ENCODE results near the gene CCDC85C.

The CCDC85C gene

DNA sequence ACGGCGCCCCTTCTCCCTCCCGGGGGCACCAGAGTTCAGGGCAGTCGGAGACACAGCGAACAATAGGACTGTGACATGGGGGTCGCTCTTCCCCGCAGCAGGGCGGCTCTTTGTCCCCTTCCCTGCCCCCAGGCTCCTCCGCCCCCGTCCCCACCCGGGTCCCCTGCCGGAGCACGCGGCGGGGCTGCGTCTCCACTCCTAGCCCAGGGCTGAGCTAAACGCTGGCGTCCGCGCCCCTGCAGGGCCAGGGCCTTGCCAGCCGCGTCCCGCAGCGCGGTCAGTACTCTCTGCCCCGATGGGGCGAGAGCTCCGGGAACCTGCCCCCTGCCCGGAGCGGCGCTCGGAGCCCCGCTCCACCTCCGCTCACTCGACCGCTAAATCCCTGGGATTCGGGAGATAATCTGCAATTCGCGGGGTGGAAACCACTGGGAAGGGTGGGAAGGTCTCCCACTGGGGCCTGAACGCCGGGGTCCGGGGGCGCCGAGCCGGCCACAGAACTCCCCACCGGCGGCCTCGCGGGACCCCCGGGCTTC is 825 bp upstream of the CCDC85C start:
- DNase-seq, result peak in 1 of 6 experiments; percentile 48

DNA sequence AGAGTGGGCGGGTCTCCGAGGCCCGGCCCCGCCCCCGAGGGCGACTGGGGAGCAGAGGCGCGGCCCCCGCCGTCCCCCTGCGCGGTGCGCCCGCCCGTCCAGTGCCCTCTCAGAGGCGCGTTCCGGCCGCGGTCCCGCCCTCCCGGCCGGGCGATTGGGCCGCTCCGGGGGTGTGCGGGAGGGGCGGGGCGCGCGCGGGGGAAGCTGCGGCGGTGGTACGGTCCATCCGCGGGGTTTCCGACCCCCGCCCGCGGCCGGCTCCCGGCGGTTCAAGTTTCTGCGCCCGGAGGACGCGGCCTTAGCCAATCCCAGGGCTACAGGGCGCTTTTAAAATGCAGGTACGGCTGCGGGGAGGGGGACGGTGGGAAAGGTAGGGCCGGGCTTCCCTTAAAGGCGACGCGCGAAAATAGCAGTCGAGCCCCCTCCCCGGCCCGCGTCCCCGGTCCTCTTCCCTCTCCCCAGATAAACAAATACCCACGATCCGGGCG is 315 bp upstream of the CCDC85C start:
- peak; percentile 90 to 98 (median 94) for DNase-seq

DNA sequence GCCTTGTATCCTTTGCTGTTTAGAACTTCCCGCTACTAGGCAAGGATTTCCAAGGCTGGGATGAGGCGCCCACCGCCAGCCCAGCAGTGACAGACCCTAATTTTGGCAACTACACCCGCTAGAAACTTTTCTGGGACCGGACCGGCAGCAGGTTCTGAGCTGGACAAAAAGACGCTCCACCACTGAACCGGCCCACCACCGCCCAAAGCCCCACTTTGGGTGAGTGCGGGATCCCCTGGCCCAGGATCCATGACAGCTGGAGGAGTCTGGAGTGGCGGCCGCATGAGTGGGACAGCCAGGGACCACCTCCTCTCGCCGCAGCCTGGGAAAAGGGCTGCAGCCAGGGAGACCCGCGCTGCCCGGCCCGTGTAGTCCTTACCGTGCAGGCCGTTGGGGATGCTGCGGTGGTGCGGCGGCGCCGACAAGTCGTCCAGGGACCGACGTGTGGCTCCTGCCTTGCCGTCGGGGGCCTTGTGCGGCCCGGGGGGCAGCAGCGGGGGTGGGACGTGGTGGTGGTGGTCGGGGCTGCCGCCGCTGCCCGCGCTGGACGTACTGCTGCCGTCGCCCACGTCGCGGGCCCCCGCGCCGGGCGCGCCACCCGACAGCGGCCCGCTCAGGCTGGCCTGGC is 1.1 kb downstream of the CCDC85C start:
- DNase-seq, result peak in 1 of 6 experiments; percentile 6

DNA sequence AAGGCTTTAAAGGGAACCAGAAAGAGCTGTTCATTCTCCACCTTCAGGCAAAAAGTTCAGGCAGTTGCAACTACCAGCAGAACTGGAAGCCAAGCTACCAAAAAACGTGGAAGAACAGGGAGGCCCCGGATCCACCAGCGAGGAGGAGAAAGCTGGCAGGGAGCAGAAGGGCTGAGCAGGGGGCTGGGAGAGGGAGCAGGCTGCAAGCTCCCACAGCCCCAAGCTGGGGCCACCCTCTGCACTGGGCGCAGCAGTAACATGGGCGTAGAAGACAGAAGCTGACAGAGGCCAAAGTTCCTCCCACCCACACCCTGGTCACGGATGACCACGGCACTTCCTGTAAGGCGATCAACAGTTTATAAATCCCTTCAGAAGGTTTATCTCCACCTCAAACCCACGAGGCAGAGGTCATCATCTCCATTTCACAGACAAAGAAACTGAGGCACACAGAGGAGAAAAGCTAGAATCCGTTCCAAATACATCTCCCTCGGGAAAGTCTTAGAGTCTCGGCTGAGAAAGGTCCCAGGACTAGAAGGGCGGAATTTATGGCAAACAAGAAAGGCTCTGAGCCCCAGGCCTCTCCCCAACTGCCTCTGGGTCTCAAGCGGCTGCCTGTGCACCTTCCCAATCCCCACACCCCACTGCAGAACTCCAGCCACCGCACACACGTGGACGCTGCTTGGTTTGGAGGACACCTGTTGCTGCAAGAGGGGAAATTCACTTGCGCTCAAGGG is 1.8 kb downstream of the CCDC85C start:
- peak in 1 of 6 experiments; percentile 12 for DNase-seq

DNA sequence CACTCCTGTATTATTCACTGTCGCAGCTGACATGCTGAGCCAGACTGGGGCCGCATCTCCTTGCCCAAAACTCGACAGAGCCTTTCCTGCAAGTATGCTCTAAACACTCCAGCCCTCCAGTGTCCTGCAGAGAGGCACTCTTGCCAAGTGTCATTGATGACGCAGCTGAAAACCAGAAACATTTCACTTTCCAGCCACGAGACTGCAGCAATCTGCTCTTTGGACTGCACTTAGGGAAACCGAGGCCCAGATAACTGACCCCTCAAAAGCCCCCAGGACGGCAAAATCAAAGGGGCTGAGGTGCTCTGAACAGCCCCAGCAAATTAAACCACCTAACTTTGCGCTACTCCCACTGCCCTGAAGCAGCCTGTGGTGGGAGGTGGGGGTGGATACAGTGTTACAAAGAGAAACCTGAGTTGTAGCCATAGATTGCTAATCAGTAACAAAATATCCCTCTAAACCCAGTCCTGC is 2.6 kb downstream of the CCDC85C start:
- DNase-seq, result no peak

DNA sequence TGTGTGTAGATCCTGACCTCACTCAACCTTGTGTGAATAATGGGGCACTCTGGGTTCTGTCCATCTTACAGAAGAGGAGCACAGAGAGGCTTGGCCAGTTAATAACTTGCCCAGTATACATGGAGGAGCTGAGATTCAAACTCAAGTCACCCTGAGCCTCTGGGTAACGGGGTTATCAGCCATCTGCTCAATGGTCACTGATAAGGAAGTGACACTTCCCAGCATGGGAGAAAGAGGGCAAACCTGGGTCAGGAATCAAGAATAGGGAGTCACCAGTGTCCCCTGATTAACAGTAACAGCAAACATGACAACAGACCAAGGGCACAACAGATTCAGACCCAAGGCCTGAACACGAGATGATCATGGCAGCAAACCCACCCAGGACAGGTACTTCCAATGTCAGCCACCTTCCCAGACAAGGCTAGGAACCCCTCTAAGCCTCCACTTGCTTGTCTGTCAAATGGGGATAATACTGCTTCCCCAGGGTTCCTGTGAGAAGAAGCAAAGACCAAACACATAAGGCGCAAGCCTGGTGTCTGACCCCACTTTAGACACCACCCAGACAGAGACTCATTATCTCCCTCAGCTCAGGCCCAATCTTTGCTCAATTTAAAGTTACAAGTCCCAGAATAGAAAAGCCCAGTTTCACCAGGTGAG is 3.6 kb downstream of the CCDC85C start:
- DNase-seq, result no peak

DNA sequence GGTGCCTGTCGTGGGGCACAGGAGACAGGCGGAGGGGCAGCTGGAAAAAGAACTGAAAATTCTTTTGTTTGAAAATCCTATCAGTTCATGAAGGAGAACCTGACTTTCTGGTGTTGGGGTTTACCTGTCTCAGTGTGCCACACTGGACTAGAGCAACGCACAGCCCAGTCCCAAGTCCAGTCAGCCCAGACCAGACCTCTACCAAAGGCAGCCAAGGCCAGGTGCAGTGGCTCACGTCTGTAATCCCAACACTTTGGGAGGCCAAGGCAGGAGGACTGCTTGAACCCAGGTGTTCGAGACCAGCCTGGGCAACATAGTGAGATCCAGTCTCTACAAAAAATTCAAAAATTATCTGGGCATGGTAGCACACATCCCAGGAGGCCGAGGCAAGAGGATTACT is 4.6 kb downstream of the CCDC85C start:
- DNase-seq, result no peak

DNA sequence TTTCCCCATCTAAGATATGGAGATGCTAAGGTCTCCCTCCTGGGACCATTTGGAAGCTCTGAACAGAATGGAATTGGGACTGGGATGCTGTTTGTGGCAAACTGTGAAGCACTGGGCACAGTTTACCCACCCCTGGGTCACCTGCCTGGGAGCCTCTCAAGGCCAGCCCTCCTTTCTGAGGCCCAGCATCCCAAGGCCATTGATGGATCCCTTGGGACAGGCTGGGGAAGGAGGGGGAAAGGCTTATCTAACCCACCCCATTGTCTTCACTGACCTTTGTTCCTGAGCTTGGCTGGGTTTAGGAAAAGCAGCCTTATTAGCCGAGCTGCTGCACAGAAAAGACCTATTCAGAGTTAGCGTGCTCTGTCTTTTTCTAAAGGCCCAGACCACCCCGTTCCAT is 5.2 kb downstream of the CCDC85C start:
- no peak for DNase-seq

DNA sequence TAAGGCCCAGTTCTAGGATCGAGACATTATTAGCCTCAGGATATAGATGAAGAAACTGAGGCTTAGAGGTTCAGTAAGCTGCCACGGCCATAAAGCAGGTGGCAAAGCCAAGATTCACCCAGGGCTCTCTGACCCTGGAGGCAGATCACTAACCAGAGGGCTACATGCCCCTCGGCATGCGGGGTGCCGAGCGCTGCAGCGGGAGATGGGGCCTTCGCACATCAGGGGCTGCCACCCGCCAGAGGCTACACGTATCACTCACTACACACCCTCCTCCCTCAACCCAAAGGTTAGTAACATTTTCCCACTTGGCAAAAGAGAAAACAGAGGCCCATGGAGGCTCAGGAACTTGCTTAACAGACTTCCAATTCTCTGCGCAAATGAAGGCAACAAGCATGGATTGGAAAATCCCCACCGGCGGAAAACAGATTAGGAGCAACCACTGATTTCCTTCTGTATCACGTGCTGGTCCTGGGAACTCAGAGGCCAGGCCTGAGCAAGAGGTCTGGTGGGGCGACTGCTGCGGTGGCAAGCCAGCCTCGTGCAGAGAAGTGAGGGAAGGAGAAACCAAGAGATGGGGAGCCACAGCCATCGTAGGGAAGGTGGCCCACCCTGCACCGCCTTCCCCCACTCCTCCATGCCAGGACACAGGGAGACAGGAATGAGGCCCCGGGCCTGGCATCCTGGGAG is 6.0 kb downstream of the CCDC85C start:
- DNase-seq, result no peak

DNA sequence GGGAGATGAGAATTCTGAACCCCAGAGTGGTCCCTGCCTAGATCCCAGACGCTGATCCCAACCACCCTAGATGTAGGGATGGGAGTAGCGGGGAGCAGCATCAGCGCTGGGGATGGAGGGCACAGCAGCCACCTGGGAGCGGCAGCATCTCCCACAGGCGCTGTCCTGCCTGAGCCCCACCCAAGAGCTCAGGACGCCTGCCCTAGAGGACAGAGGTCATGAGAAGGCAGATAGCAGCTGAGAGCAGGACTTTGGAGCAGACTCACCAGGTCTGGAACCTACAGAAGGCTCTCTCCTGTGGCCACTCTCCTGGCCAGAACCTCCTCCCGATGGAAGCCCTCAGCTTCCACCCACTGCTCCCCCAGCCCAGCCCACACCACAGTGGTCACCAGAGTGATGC is 7.2 kb downstream of the CCDC85C start:
- no peak for DNase-seq

DNA sequence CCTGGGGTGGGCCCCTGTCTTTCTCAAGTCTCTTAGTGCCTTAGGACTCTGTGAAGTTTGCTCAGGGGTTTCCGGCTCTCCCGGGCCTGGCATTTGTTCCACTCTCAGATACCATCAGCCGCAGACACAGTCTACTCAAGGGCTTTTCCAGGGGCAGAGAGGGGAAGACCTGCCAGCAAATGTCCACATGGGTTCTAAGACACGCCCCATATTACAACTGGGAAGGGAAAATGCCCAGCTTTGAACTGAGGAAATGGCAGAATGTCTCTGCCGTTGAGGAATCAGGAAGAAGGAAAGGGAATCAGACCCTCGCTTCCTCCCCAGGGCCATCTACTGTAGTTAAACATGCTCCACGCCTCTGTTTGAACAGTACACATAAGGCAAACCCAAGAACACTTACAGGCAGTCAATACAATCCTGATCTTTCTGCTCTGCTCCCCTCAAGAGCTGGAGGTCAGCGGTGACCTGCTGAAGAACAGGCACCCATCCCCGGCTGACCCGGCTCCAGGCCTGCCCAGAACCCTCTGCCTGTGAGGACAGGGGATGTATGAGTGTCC is 7.9 kb downstream of the CCDC85C start:
- DNase-seq, result no peak

DNA sequence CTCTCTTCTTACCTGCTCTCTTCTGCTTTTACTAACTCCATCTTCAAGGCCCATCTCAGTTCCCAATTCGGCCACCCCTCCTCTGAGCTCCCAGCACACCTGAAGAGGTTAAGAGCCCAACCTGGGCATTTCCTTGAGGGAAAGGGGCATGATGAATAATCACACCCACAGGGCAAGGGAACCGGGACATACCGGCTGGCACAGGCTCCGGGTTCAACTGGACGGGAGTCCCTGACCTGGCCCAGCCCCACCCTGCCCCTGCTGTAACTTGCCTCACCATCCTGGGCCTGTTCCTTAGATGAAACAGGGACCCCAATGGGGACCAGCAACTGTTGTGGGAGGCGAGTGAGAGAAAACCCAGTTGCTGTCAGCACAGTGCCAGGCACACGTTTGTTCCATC is 8.5 kb downstream of the CCDC85C start:
- no peak for DNase-seq

DNA sequence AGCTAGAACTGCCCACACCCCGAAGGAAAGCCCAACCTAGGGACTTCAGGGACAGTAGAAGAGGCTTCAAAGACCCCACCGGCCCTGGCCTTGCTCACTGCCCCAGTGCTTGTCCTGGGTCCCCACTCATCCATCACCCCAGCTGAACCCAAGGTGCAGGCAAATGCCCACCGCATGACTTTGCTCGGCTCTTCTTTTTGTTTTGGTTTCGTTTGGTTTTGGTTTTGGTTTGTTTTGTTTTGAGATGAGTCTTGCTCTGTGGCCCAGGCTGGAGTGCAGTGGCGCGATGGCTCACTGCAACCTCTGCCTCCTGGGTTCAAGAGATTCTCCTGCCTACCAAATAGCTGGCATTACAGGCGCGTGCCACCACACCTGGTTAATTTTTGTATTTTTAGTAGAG is 9.0 kb downstream of the CCDC85C start:
- no peak for DNase-seq

DNA sequence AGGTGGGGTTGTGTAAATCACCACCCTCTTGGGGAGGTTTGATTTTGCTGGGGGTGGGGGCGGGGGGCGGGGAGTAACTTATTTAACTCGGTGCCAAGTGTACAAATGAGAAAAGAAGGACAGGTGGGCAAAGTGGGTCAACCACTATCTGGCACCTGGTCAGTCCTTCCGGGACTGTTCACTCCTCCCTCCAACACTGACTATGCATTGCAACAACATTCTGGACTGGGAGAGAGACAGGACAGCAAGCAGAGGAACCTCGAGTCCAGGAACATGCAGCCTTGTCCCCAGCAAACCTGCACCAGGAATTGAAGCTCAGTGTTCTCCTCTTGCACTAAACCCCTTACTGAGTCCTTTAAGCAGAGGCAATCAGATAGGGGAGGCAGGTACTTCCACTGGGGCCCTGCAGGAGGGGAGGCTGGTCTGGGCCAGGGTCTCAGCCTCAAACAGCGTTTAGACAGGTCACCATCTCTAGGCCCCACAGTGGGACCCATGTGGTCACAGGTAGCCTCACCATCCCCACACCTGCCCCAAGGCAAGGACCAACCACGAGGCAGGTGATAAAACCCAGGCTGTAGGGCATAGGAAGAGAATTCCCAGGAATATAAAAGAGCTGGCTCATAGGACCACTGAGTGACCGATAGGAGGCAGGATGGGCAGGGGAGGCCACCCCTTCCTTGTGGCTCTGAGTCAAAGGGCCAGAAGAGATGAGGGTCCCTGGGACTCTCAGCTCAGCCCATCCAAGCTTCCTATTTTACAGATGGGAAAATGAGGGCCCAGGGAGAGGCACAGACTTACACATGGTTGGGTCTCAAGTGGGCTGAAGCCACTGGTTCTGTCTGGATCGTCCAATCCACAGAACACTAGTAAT is 9.8 kb downstream of the CCDC85C start:
- no peak for DNase-seq

DNA sequence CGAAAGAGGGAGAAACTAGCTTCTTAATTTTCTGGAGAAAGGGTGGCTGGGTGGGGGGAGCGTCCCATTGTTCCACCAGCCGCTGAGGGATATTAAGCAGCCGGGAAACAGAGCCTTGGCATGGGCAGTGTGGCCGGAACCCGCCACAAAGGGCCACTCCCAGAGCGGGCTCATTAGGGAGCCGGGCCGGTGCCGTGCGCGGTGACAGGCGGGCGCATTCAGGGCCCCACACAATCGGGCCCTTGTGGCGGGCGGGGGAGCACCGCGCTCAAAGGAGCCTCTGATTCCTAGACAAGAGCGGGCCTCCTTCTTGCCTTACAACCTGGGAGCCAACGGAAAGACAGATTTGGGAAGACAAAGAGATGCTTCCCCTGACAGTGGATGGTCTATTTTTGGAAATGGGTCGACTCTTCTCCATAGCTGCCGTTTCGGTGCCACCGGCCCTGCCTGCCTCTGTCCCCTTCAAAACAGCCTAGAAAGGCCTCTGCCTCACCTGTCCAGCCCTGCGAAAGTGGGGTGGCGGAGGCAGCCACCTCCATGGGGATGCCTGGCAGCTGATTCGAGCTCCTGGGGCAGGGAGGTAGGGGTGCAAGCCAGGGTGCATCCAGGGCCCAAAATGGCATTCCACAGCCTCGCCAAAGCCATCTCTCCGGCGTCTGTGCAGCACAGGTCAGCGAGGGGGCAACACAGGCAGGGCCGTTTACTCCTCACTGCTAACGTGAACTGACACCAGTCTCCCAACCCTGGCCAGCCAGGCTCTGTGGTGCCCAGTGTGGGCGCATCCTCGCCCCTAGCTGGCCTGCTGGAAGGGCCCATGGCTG is 10.9 kb downstream of the CCDC85C start:
- no peak for DNase-seq

DNA sequence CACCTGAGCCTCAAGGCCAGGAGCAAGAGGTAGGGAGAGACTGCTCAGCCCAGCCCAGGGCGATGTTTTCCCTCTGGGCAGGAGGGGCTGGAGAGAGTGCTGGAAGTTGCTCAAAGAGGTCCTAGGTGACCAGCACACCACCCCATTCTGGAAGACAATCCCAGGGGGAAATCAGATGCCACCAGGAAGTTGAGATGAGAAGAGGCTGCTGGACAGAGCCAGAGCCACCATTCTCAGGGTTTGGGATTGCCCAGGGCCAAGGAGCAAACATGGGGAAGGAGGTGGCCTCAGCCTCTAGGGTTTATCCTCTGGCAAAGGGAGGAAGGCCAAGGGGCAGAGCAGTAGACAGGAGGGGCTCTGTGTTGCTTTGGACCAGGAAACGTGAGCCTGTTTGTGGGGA is 11.6 kb downstream of the CCDC85C start:
- DNase-seq, result no peak

DNA sequence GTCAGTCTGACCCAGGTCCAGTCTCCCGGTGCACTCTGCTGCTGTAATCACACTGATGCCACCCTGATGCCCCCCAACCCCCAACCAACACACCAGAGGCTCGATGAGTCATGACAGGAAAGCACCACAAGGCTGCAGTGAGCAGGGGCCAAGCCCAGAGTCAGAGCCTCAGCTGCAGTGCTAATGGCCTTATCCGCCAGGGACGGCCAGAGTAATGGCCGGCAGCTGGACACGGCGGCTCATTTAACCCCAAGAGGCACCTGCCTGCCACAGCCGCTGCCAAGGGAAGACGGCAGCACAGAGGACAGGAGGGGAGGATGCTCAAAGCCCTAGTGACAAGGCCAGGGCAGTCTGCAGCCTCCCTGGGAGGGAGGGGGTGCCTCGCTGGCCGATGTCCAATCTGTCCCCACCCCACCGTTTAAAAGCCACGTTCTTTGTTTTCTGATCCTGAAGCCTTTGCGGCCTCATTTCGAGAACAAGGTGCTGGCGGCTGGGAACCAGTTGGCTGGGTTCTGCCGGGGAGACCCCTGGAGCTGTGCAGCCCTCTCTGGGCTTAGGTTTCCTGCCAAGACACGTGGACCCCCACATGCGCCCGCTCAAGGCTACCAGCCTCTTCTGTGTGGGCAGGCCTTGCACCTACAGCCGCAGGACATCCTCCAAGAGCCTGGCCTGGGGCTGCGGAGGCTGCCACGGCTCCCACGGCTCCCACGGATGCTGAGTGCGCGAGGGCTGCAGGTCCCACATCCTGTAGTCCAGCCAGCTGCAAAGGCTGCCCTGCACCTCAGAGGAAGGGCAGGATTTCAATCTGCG is 13.1 kb downstream of the CCDC85C start:
- no peak for DNase-seq

DNA sequence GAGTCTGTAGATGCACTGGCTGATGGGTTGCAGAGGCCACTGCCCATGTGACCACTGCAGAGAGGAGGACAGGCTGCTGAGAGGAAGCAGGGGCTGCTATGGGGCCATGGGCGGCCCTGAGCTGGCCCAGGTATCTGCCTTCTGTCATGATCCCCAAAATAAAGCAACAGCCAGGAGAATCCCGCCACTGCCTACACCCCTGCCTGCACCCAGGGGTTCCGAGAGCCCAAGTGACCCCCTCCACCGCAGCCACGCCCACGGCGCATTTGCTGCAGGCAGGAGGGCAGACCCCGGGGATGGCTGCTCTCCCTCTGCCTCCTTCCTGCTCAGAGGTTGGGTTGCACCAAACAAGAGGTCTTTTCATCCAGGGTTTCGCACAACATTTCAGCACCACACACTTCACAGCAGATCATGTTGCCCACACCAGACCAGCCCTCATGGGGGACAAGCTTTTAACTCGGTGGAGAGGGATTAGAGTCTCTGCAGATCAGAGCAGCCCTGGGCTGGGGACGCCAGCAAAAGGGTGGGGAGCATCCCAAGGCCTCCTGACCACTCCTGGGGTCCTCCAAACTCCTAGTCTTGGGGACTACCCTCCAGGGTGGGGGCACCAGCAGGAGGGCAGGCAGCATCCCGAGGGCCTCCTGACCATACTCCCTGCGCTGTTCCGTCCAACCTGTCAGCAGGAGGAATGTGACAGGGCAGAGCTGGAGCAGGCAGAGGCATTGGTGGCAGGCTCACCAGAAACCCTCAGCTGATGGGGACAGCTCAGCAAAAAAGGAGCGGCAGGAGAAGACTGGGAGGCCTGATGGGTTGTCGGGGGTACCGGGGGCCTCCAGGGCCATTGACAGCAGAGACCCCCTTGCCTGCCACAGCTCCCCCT is 14.1 kb downstream of the CCDC85C start:
- no peak for DNase-seq

DNA sequence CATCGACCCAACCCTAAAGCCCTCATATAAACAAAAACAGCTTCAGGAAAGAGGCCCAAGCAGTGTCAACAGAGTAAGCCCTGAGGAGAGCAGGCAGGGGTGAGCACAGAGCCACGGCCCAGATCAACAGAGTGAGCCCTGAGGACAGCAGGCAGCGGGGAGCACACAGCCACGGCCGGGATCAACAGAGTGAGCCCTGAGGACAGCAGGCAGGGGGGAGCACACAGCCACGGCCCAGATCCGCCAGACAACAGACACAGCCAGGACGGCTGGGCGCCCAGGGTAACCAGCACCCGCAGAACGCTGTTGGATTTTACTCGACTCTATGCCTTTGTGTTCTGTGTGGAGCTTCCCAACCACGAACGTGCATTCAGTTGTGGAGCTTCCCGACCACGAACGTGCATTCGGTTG is 15.0 kb downstream of the CCDC85C start:
- DNase-seq, result no peak
